Measurements from ENCODE around the gene MYO1F.
"Not testable (repeated sequence)": the region's sequence is repeated elsewhere in the genome, so short reads cannot be mapped to it uniquely, and the experiment has no call there.

The MYO1F gene

GRCh38 chr19:8577247-8577646 lies at the start of gene MYO1F:
Gene MYO1F (minus strand): TSS chr19:8577442. CDS start chr19:8577309, 133 bp downstream.
- no peak for DNase-seq (ENCODE audit: low read depth in 2 of 2)
- TF ChIP-seq CTCF (IDR thresholded peaks at IDR 0.05; ENCODE audit: low read depth, low read length): no peak
- no peak within 1 kb of the TSS for H3K4me3 ChIP-seq (replicated peaks in 1 of 2; ENCODE audit: low read depth in 2 of 2, low read length in 2 of 2)

- H3K4me3 ChIP-seq (replicated peaks in 1 of 2; ENCODE audit: low read depth in 2 of 2, low read length in 2 of 2): no peak overlapping the region
- DNase-seq (ENCODE audit: low read depth in 2 of 2): no peak
- TF ChIP-seq CTCF (IDR thresholded peaks at IDR 0.05; ENCODE audit: low read depth, low read length): no peak
Observed at GRCh38 chr19:8626842-8627241, 49.6 kb upstream of the MYO1F start.

GRCh38 chr19:8622886-8623285 lies 45.6 kb upstream of the MYO1F start:
- H3K4me3 ChIP-seq (replicated peaks in 1 of 2; ENCODE audit: low read depth in 2 of 2, low read length in 2 of 2): not testable (repeated sequence)
- TF ChIP-seq CTCF (IDR thresholded peaks at IDR 0.05; ENCODE audit: low read depth, low read length): peak; percentile 32
- DNase-seq (ENCODE audit: low read depth in 2 of 2): peak in 1 of 2 donors; percentile 27

- DNase-seq (ENCODE audit: low read depth in 2 of 2): peak in 1 of 2 donors; percentile 35
- TF ChIP-seq CTCF (IDR thresholded peaks at IDR 0.05; ENCODE audit: low read depth, low read length): no peak
- H3K4me3 ChIP-seq (replicated peaks in 1 of 2; ENCODE audit: low read depth in 2 of 2, low read length in 2 of 2): no peak overlapping the region
Observed at GRCh38 chr19:8618751-8619150, 41.5 kb upstream of the MYO1F start.

- H3K4me3 ChIP-seq (replicated peaks in 1 of 2; ENCODE audit: low read depth in 2 of 2, low read length in 2 of 2): no peak overlapping the region
- DNase-seq (ENCODE audit: low read depth in 2 of 2): no peak
- TF ChIP-seq CTCF (IDR thresholded peaks at IDR 0.05; ENCODE audit: low read depth, low read length): no peak
Observed at GRCh38 chr19:8617984-8618383, 40.7 kb upstream of the MYO1F start.

GRCh38 chr19:8617325-8617724 lies 40.1 kb upstream of the MYO1F start:
- not testable (repeated sequence) for H3K4me3 ChIP-seq (replicated peaks in 1 of 2; ENCODE audit: low read depth in 2 of 2, low read length in 2 of 2); DNase-seq (ENCODE audit: low read depth in 2 of 2)

- H3K4me3 ChIP-seq (replicated peaks in 1 of 2; ENCODE audit: low read depth in 2 of 2, low read length in 2 of 2): no peak overlapping the region
- TF ChIP-seq CTCF (IDR thresholded peaks at IDR 0.05; ENCODE audit: low read depth, low read length): no peak
Observed at GRCh38 chr19:8616861-8617260, 39.6 kb upstream of the MYO1F start.

More at GRCh38 chr19:8616861-8617260, 39.6 kb upstream of the MYO1F start:
- no peak for DNase-seq (ENCODE audit: low read depth in 2 of 2)
